AG04449 (cell line): ENCODE data around the gene AP5S1.
A peak's percentile ranks its signal among the peaks of the same experiment; 100 is the strongest.
"Not testable (repeated sequence)": the region's sequence is repeated elsewhere in the genome, so short reads cannot be mapped to it uniquely, and the experiment has no call there.

Source experiments
- CTCF ChIA-PET: fragments of 350-600 bp; formaldehyde crosslinking; extraction: SDS; loops from one replicate; lab custom pipeline; 2021; ENCODE audit warnings: antibody characterized with exemption; lab: Yijun Ruan, JAX
- POLR2A ChIA-PET: fragments of 400-600, 350-600 bp; formaldehyde crosslinking; extraction: SDS; loops from one replicate; lab custom pipeline; 2020; ENCODE audit warnings: antibody characterized with exemption, inconsistent platforms; lab: Yijun Ruan, JAX
- DNase-seq: peaks from one replicate; pipeline ENCODE4 v3.0.0-alpha.2; 2010; ENCODE audit warnings: low read depth, low spot score
- H3K4me3 ChIP-seq: 2 replicates; pipeline ENCODE4 v1.5.1; 2011; ENCODE audit warnings: low read depth, mild to moderate bottlenecking, control low read depth, low read length
- CTCF ChIP-seq: IDR thresholded peaks from one replicate; pipeline ENCODE4 v1.5.1; 2011; ENCODE audit warnings: mild to moderate bottlenecking, moderate library complexity, low read length, control low read depth, inconsistent platforms; ENCODE audit not compliant: insufficient read depth; ENCODE audit errors: missing control alignments

AP5S1 gene

DNA sequence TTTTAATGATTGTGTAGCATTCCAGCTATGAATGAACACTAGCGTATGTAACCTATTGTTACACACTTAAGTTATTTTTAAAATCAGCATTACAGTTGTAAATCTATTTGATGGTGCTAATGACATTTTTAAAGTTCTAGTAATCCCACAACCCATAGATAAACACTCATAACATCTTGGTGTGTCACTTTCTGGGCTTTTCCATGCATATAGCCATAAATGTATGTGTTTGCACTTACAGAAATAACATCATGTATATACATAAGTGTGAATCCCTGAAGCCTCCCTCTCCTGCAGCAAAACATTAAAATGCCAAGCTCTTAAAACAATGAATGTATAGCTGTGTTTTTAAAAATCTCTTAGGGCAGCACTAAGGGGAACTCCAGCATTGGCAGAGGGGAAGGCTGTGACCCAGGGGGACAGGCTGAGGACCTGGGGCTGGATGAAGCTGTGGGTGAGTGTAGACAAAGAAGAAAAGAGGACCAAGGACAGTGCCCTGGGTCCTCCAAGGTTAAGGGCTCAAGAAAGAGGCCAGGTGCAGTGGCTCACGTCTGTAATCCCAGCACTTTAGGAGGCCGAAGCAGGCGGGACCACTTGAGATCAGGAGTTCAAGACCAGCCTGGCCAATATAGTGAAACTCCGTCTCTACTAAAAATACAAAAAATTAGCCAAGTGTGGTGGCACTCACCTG is 32.9 kb upstream of the AP5S1 start:
- peak overlapping the region; percentile 43 for H3K4me3 ChIP-seq
- POLR2A ChIA-PET: interaction anchor here (1.0 to 2.2 kb wide), 2 partner anchors 24 to 33 kb away, joined by 3 to 12 read pairs; partner anchors contain the start of gene AP5S1
- TF ChIP-seq CTCF: no peak
- CTCF ChIA-PET: interaction anchor here (0.9 to 11.6 kb wide), 15 partner anchors 8 to 297 kb away, joined by 3 to 255 read pairs (median 10); partner anchors contain the start of genes ADAM33, ADISSP, AP5S1 and CDC25B
- no peak for DNase-seq

GRCh38 chr20:3788685-3789155 is 31.6 kb upstream of the AP5S1 start:
- no peak for TF ChIP-seq CTCF
- H3K4me3 ChIP-seq: no peak overlapping the region
- CTCF ChIA-PET: interaction anchor here (0.7 to 11.6 kb wide), 9 partner anchors 13 to 110 kb away, joined by 3 to 255 read pairs (median 20); partner anchors contain the start of genes ADAM33 and AP5S1
- POLR2A ChIA-PET: no interaction called here
- no peak for DNase-seq

GRCh38 chr20:3789201-3789600 is 31.1 kb upstream of the AP5S1 start:
- POLR2A ChIA-PET: interaction anchor here (0.7 kb wide), 1 partner anchor 58 kb away, joined by 4 read pairs; the partner anchor contains the start of gene MAVS
- not testable (repeated sequence) for DNase-seq
- CTCF ChIA-PET: interaction anchor here (0.6 to 11.6 kb wide), 7 partner anchors 32 to 282 kb away, joined by 3 to 255 read pairs (median 3); partner anchors contain the start of gene AP5S1

DNA sequence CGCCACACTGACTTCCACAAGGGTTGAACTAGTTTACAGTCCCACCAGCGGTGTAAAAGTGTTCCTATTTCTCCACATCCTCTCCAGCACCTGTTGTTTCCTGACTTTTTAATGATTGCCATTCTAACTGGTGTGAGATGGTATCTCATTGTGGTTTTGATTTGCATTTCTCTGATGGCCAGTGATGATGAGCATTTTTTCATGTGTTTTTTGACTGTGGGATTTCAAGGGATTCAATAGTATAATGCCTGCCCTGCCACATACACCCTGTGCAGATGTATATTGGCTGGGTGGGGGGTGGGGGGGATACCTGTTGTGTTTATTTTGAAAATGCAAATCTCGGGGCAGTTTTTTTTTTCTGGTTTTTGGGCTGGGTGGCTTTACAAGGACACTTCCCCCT is 26.2 kb upstream of the AP5S1 start:
- H3K4me3 ChIP-seq, DNase-seq, POLR2A ChIA-PET: not testable (repeated sequence)
- CTCF ChIA-PET: interaction anchor here (2.0 to 3.3 kb wide), 3 partner anchors 9 to 26 kb away, joined by 10 to 18 read pairs (median 14); partner anchors contain the start of genes AP5S1 and CENPB

More at GRCh38 chr20:3789201-3789600, 31.1 kb upstream of the AP5S1 start:
- not testable (repeated sequence) for H3K4me3 ChIP-seq

- ChIA-PET CTCF (interaction anchor here (0.7 to 3.3 kb wide), 7 partner anchors 9 to 303 kb away, joined by 3 to 18 read pairs (median 10); partner anchors contain the start of genes AP5S1 and CENPB), POLR2A (interaction anchor here (0.9 to 2.0 kb wide), 2 partner anchors 24 to 26 kb away, joined by 4 to 12 read pairs; no protein-coding TSS in a partner anchor)
- TF ChIP-seq CTCF: no peak
- no peak for DNase-seq
- peak overlapping the region; percentile 84 for H3K4me3 ChIP-seq
Measured at GRCh38 chr20:3794701-3795420, 25.5 kb upstream of the AP5S1 start.

DNA sequence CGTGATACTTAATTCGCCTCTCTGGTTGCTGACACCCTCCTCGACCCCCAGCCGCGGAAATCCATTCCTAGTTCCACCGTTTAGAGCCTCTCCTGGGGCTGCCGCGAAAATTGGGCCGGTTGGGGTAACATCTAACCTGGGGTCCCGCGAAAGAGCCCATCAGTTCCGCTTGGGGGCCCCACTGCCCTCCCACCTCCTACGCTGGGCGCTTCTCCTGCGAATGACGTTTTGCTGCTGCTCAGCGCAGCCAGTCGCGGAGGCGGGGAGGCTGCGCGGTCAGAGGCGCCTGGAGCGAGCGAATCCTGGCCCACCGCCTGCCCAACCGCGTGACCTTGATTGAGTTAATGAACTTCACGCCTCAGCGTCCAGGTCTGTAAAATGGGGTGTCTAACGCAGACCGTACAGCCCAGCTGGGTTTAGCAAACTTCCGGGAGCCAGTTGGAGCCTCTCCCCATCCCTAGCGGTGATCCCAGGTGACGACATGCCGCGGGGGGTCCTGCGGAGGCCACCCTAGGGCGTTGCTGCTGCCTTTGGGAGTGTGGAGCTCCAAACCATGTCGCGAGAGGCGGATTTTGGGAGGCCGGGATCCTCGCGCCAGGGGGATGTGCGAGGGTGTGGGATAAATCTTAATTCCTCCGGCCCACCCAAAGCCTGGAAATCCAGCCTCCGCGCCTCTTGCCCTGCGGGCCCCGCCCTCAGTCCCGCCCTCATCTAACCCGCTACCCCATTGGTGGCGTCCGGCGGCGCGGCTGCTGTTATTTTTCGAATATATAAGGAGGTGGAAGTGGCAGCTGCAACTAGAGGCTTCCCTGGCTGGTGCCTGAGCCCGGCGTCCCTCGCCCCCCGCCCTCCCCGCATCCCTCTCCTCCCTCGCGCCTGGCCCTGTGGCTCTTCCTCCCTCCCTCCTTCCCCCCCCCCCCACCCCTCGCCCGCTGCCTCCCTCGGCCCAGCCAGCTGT is 24.6 kb upstream of the AP5S1 start, which contains the start of gene CDC25B:
TSS of gene CDC25B (plus strand) at position 800 of the 958 bp plus-strand sequence. CDS start 222 bp downstream, outside the sequence.
- peak; percentile 46 for TF ChIP-seq CTCF
- no peak for DNase-seq
- ChIA-PET POLR2A (interaction anchor here (0.7 to 2.0 kb wide), 6 partner anchors 10 to 556 kb away, joined by 3 to 12 read pairs (median 4); partner anchors contain the start of gene CENPB), CTCF (interaction anchor here (0.6 to 3.3 kb wide), 12 partner anchors 8 to 401 kb away, joined by 3 to 18 read pairs (median 4); partner anchors contain the start of genes AP5S1 and CENPB)
- peak within 1 kb of the TSS; percentile 84 for H3K4me3 ChIP-seq
